Coronary artery (tissue), 2 donors: ENCODE data around the gene TRIM17.
"Not testable (repeated sequence)": the region's sequence is repeated elsewhere in the genome, so short reads cannot be mapped to it uniquely, and the experiment has no call there.

Source experiments
- DNase-seq: peaks from one replicate; pipeline ENCODE4 v3.0.0-alpha.2; 2017; ENCODE audit warnings: low spot score
- H3K27ac ChIP-seq, 2 donors: fragments of 200-600 bp; sonication (generic); one replicate each; pipeline ENCODE4 v1.5.1; 2016 to 2019
- H3K4me3 ChIP-seq: fragments of 200-600 bp; sonication (generic); 2 replicates; pipeline ENCODE4 v1.5.1; 2016; ENCODE audit warnings: mild to moderate bottlenecking, moderate library complexity
- TF ChIP-seq, protein P1 (sequence below): fragments of 200-600 bp; sonication (generic); IDR thresholded peaks from one replicate; pipeline ENCODE4 v1.5.1; 2019; ENCODE audit warnings: antibody characterized with exemption

Gene TRIM17

DNA sequence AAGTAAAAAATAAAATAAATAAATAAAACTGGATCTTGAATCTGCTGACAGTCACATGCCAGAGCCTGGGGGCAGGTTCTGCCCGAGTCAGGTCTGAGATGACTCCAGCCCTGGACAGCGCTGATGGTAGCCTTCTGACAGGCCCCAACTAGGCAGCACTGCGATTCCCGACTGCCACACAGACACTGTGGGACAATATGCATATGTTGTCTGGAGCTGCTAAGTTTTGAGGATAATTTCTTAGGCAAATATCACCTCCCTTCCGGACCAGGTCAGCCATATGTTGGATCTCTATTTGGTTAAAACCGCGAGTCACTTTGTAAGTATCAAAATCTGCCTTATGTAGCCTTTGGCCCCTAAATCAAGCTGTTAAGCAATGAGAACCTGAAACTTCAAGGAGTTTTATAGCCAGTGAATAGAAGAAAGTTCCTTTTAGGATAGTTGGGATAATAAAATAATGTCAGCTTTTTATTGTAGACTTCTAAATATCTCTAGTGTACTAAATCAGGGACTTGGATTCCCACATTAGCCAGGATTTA is 20.8 kb upstream of the TRIM17 start:
- Histone ChIP-seq H3K4me3 (no peak overlapping the region), H3K27ac (no peak overlapping the region)
- TF ChIP-seq, protein P1, sequence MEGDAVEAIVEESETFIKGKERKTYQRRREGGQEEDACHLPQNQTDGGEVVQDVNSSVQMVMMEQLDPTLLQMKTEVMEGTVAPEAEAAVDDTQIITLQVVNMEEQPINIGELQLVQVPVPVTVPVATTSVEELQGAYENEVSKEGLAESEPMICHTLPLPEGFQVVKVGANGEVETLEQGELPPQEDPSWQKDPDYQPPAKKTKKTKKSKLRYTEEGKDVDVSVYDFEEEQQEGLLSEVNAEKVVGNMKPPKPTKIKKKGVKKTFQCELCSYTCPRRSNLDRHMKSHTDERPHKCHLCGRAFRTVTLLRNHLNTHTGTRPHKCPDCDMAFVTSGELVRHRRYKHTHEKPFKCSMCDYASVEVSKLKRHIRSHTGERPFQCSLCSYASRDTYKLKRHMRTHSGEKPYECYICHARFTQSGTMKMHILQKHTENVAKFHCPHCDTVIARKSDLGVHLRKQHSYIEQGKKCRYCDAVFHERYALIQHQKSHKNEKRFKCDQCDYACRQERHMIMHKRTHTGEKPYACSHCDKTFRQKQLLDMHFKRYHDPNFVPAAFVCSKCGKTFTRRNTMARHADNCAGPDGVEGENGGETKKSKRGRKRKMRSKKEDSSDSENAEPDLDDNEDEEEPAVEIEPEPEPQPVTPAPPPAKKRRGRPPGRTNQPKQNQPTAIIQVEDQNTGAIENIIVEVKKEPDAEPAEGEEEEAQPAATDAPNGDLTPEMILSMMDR: no peak
- DNase-seq: no peak

DNA sequence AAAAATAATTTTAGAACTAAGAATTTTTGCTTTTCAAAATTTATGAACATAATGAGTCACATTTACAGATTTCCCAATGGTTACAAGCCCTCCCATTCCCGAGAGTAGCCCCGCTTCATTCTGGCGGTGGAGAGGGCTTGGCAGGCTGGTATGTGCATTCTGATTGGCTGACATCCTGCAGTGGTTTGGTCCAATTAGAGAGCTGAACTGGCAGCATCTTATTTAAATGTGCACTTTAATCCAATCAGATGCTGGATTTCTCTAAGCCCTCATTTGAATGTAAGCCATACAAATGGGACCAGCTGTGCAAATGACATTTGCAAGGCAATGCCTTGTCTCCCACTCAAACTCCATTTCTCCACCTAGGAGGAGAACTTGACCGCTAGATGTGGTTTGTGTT is 18.0 kb upstream of the TRIM17 start:
- TF ChIP-seq, protein P1: no peak
- no peak overlapping the region for H3K27ac ChIP-seq
- no peak for DNase-seq
- H3K4me3 ChIP-seq: no peak overlapping the region

DNA sequence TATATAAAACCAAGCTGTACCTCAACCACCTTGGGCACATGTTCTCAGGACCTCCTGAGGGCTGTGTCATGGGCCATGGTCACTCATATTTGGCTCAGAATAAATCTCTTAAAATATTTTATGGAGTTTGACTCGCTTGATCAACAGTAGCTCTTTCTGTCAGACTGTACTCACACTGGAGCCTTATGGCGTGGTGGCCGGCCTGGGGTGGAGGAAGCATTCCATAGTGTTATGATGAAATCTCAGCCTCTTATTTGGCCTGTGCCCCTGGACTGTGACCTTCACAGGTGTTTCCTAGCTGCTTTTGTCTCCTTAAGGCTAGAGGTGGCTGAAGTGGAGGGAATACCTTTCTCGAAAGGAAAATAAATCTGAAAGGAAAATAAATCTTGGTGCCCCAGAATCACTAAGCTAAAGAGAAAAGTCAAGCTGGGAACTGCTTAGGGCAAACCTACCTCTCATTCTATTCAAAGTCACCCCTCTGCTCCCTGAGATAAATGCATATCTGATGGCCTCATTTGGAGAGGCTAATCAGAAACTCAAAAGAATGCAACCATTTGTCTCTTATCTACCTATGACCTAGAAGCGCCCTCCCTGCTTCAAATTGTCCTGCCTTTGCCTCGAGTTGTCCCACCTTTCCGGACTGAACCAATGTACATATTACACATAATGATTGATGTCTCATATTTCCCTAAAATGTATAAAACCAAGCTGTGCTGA is 16.8 kb upstream of the TRIM17 start:
- not testable (repeated sequence) for DNase-seq, H3K27ac ChIP-seq, H3K4me3 ChIP-seq

DNA sequence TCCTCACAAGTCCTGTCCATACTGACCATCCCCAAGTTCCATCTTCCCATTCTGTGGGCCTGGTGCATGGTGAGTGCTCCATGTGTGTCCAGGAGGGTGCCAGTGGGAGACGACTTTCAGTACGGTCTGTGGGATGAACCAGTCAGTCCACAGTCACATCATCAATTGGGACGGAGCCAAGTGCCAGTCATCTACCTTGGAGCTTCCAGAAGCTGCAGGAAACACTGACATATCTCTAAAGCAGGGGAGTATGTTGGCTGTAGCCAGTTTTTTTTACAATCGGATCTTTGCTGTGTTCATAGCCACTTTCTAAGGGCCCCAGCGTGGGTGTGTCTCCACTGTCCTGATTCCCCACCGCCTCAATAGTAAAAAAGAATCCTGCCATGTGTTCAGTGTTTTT is 13.6 kb upstream of the TRIM17 start:
- TF ChIP-seq, protein P1: no peak
- no peak overlapping the region for H3K27ac ChIP-seq
- H3K4me3 ChIP-seq: no peak overlapping the region
- DNase-seq: no peak

DNA sequence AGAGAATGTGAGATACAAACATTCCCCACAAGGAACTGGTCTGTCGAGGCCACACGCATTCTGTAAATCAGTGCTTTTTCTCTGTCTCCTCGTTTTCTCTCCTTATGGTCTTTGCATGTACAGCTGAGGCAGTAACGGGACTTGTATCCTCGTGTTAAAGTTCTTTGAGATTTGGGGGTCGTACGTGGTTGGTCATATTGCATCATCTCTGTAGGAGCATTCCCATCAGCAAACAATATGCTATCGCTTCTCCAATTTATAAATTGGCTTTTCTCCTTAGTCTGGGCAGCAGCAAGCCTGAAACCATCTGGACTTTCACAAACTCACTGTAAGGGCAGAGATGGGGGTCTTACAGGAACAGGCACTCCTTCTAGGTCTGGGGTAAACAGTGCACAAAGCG is 13.0 kb upstream of the TRIM17 start:
- TF ChIP-seq, protein P1: no peak
- Histone ChIP-seq H3K27ac (no peak overlapping the region), H3K4me3 (no peak overlapping the region)
- no peak for DNase-seq

DNA sequence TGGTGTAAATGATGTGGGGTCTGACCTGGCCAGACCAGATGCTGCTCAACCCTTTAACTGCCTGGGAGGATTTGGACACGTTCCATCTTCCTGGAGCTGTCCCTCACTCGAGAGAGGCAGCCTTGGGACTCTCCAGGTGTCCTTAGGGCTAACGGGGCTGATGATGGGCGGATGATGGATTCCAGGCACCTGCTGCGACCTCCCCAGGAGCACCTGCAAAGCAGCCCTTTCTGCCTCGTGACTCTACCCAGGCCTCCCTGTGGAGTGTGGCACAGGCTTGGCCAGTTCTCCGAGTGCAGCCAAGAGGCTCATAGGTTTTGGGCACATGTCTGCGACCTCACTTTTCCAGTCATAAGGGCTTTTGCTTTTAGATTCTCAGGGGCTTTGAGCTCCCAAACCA is 12.3 kb upstream of the TRIM17 start:
- no peak for DNase-seq
- H3K27ac ChIP-seq: no peak overlapping the region
- H3K4me3 ChIP-seq: no peak overlapping the region
- TF ChIP-seq, protein P1: no peak

DNA sequence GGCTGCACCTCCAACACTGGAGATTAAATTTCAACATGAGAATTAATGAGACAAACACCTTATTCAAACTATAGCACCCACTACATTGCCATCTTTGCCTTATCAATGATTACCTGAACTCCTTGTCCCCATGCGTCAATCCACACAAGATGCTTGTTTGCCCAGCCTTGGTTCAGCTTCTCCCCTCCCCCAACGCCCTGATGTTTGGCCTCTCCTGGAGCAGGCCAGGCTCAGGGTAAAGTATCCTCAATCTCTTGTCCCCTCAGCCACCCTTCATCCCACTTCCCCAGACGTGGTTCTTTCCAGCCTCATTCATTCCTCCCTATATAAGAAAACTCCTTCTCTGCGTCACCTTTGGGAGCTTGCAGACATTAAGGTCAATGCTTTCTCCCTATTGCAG is 11.8 kb upstream of the TRIM17 start:
- DNase-seq: no peak

More for the DNA sequence above, 11.8 kb upstream of the TRIM17 start:
- no peak overlapping the region for H3K4me3 ChIP-seq
- TF ChIP-seq, protein P1: no peak
- H3K27ac ChIP-seq: no peak overlapping the region
